ENCODE results near the gene CCL21.

The CCL21 gene

DNA sequence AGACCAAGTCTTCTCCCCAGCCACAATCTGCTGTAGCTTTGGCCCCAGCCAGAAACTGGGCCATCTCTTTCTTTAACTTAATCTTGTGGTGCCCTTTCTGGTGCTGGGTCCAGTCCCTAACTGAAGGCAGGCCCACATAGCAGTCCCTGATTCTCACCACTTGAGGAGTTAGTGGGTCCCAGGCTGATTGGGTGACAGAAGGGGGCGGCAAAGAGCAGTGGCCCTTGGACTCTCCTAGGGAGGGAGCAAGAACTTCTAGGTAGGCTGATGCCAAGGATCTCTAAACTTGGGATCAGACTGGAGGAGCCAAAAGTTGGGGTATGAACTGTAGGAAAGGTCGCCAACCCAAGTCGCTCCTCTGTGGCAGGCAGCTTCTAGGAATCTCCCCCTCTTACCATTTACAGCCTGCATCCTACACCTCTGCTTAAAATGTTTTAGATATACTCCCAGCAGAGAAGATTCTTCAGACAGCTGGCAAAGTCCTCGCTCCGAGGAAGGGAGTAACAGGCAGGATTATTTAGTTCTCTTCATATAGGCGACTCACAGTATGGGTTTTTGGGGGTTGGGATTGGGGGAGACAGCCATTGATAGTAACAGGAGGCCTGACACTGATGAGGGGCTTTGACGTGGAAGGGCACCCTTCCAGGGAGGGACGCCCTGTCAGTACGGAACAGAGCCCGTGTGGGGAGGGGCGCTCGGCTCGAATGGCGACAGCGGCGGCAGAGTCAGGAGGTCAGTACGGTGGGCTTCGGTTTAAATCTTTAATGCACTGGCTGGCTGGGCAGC, 45.5 kb downstream of the CCL21 start:
- CTCF ChIA-PET: interaction anchor here (0.6 to 1.5 kb wide), 3 partner anchors 17 to 229 kb away, joined by 3 read pairs; partner anchors contain the start of gene GALT
- H3K27ac ChIP-seq: peak overlapping the region; percentile 93
- TF ChIP-seq, protein P1, sequence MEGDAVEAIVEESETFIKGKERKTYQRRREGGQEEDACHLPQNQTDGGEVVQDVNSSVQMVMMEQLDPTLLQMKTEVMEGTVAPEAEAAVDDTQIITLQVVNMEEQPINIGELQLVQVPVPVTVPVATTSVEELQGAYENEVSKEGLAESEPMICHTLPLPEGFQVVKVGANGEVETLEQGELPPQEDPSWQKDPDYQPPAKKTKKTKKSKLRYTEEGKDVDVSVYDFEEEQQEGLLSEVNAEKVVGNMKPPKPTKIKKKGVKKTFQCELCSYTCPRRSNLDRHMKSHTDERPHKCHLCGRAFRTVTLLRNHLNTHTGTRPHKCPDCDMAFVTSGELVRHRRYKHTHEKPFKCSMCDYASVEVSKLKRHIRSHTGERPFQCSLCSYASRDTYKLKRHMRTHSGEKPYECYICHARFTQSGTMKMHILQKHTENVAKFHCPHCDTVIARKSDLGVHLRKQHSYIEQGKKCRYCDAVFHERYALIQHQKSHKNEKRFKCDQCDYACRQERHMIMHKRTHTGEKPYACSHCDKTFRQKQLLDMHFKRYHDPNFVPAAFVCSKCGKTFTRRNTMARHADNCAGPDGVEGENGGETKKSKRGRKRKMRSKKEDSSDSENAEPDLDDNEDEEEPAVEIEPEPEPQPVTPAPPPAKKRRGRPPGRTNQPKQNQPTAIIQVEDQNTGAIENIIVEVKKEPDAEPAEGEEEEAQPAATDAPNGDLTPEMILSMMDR (conservative IDR thresholded peaks at IDR 0.05; ENCODE audit: low read depth): no peak; the same call in 1 of the 2 replicates
- DNase-seq (ENCODE audit: low spot score): peak; percentile 39
- POLR2A ChIA-PET (ENCODE audit: low non-redundant PET): interaction anchor here (0.5 to 1.3 kb wide), 3 partner anchors 13 to 18 kb away, joined by 3 to 4 read pairs (median 4); partner anchors contain the start of genes GALT and IL11RA

DNA sequence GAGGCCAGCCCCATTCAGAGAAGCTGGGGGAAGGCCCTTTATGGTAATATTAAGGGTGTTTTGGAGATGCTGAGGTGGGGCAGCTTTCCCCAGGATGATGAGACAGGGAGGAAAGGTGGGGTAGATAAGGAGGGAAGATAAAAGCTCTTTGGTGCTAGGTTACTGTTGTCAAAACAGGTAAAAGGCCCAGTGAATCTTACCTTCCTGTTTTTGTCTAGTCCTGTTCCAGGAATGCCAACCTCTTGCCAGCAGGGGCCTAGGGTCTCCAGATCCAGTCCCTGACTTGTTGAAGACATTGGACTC, 46.7 kb downstream of the CCL21 start:
- ChIA-PET CTCF (interaction anchor here (0.7 to 1.6 kb wide), 3 partner anchors 17 to 39 kb away, joined by 3 to 5 read pairs (median 5); partner anchors contain the start of gene GALT), POLR2A (ENCODE audit: low non-redundant PET) (no interaction called here)
- TF ChIP-seq, protein P1 (conservative IDR thresholded peaks at IDR 0.05; ENCODE audit: low read depth): no peak
- no peak for DNase-seq (ENCODE audit: low spot score)
- peak overlapping the region; percentile 93 for H3K27ac ChIP-seq

DNA sequence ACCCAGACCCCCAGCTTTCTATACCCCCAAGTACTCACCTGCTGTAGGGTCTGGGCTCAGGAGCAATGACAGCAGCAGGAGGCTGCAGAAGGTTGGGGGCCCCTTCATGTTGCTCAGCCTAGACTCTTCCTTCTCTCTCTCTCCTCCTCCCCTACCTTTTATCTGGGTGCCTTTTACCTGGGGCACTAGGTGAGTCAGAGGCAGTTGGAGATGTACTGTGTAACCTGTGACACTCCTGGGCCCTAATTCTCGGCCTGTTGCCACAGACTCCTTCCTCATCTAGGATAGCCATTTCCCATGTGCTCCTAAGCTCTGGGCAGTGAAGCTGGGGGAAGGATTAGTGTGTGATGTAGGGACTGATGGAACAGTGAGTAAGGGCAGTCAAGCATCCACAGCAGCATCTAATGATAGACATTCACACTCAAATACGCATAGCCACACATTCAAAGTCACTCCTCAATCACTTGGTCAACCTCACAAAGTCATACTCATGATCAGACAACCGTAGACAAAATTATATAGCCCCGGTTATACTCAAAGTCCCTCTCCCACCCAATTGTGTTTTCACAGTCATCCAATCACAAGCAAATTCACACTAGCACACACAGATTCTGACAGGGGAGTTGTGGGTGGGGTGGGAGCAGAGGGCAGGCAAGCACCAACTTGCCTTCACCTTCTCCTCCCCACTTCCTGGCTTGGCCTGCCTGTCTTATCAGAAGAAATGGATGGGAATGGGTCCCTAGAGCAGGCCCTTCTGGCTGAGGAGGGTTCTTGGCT, 47.2 kb downstream of the CCL21 start, which contains the start of gene CCL27:
TSS of gene CCL27 (minus strand) at position 132 of the 777 bp plus-strand sequence. CDS start at position 108, 24 bp downstream.
- peak within 1 kb of the TSS; percentile 93 for H3K27ac ChIP-seq
- TF ChIP-seq, protein P1 (conservative IDR thresholded peaks at IDR 0.05; ENCODE audit: low read depth): no peak
- DNase-seq (ENCODE audit: low spot score): peak; percentile 41
- ChIA-PET POLR2A (ENCODE audit: low non-redundant PET) (no interaction called here), CTCF (interaction anchor here (0.7 to 2.9 kb wide), 5 partner anchors 10 to 40 kb away, joined by 3 to 10 read pairs (median 5); partner anchors contain the start of gene GALT)

DNA sequence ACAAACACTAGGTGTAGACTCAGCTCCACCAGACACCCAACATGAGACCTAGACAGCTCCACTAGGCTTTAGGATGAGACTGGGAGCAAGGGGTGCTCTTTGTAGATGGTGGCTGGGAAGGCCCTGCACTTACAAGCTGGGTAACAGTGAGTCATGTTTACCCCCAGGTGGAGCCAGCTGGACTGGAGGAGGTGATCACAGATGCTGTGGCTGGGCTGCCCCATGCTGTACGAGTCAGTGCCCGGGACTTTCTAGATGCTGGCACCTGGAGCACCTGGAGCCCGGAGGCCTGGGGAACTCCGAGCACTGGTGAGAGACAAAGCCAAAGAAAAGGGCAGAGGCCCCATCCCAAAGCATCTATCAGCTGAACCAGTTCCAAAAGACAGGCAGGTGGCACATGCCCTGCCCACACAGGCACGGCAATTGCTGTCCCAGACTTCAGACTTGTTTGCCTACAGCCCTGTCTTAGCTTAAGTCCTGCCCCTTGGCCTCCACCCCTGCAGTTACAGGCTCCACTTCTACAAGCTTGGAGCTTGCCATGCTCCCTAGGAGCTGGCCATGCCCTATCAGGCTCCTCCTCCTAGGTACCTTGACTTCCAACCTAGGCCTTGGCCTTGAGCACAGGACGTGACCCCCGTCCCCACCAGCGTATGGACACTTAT, 50.2 kb downstream of the CCL21 start:
- peak; percentile 48 for DNase-seq (ENCODE audit: low spot score)
- CTCF ChIA-PET: interaction anchor here (0.6 to 2.9 kb wide), 3 partner anchors 24 to 123 kb away, joined by 3 to 10 read pairs (median 4); no protein-coding TSS in a partner anchor
- TF ChIP-seq, protein P1 (conservative IDR thresholded peaks at IDR 0.05; ENCODE audit: low read depth): no peak
- 0 out of 2 replicates have a peak overlapping the region, but pooled peaks have one; percentile 2 for H3K27ac ChIP-seq
- POLR2A ChIA-PET (ENCODE audit: low non-redundant PET): no interaction called here
